NCI-H748 treated with DMSO at 0.1 percent for 48 hours (cell line): ENCODE results near the gene FAM13B.
"Not testable (repeated sequence)": the region's sequence is repeated elsewhere in the genome, so short reads cannot be mapped to it uniquely, and the experiment has no call there.

Experiments
- DNase-seq: peaks from one replicate; lab custom pipeline; 2025; lab: John Stamatoyannopoulos, UW

The FAM13B gene

DNA sequence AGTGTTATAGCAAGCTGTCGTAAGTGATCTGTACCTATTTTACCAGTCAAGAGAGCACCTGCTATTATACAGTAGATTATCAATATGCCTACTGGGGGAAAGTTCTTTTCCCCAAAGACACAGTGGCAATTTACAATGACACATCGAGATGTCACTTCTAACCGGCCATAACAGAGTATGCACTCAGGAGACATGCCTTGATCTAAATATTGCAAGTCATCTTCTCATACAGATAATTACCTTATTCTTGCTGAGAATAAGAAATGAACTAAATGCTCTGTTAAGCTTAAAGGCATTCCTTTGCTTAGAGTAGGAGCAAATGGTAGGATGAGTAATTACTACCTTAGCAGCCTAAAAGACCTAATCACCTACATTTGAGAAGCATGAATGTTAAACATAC lies 72.1 kb downstream of the FAM13B start:
- DNase-seq, result no peak

DNA sequence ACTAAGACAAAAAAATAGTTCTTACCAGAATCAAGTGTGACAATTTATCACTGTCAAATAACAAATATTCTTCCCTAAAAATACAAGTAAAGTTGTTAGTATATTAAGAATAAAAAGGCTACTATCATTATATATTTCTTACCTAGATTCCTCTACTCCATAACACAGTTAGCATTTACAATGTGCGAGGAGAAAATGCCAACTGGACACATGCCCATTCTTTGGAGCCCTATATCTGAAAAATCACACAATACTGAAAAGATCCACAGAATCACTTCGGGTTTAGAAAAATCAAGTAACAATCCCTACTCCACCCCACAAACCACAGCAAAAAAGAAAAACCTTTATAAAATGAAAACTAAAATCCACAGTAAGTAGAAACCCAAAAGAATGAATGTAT lies 72.7 kb downstream of the FAM13B start:
- no peak for DNase-seq

DNA sequence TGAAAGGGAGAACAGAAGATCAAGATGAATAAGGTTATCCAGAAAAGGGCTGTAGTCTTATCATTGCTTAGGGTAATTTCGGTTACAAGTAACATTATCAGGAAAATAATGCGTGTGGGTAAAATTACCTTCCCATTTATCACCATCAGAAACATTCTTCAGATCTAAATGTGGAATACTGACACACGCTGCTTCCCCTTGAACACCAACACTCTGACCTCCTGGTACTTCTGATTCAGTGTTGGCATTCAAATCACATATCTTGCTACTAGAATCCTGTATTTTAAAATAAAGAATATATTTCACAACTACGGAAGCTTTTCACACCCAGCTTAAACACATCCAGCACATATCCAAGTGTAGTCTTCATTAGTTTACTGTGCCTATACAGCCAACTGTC lies 73.4 kb downstream of the FAM13B start:
- DNase-seq, result no peak

DNA sequence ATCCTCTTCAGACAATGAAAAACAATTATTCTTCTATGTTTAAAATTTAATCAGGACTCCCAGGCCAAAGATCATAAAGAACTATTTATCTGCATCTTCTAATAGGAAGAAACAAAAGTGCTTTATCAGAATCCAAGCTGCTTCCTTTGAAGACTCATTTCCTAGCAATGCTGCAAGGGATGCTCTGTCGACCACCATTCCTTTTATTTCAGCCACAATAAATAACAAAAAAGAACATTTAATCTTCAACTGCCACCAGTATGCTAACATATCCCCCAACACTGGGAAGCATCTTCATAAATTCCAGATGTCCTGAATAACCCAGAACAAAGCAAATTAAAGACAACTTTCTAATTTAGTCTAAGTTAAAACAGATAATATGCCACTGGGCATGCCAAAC lies 74.9 kb downstream of the FAM13B start:
- DNase-seq, result no peak

DNA sequence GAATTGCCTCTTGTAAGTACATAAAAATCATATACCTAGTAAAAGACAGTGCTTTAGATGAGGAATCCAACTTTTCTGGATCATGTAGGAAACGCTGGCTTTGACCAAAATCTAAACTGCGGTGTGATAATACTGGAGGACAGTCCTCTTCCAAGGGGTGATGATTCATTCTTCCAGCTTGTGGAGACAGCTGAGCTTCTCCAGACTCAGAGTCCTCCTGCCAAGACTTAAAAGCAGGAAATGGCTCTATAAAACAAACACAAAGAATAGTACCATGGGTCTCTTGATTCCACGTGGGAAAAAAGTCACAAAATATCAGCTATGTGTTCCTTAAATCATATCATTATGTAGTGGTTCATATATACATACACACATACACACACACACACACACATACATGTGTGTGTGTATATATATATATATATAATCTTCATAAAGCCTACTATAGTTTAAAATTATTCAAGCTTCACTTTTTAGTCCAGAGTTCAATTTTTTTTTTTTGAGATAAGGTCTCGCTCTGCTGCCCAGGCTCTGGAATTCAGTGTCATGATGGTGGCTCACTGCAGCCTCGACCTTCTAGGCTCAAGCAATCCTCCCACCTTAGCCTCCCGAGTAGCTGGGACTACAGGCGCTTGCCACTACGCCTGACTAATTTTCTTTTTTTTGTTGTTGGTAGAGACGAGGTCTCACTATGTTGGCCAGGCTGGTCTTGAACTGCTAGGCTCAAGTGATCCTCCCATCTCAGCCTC lies 78.6 kb downstream of the FAM13B start:
- no peak for DNase-seq

DNA sequence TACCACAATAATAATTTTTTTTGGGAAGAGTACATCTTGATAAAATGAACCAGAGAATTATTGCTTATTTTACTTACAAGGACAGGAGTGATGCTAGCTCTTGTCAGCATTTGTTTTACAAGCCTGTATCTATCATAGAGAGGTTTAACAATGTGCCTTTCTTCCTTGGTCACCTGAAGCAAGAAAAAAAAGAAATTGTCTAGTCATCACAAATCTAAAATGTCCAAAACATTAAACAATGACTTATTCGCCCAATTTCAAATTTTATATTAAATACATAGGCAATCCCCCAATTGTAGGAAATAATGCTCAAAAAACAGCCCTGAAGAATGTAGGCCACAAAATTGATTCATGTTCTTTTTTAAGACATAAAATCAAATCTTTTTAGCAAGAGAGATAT lies 87.1 kb downstream of the FAM13B start:
- DNase-seq, result no peak

DNA sequence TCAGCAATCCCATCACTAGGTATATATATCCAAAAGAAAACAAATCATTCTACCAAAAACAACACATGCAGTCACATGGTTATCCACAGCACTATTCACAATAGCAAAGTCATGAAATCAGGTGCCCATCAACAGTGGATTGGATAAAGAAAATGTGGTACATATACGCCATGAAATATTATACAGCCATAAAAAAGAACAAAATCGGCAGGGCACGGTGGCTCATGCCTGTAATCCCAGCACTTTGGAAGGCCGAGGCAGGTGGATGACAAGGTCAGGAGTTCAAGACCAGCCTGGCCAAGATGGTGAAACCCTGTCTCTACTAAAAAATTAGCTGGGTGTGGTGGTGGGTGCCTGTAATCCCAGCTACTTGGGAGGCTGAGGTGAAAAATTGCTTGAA lies 88.6 kb downstream of the FAM13B start:
- DNase-seq, result not testable (repeated sequence)

DNA sequence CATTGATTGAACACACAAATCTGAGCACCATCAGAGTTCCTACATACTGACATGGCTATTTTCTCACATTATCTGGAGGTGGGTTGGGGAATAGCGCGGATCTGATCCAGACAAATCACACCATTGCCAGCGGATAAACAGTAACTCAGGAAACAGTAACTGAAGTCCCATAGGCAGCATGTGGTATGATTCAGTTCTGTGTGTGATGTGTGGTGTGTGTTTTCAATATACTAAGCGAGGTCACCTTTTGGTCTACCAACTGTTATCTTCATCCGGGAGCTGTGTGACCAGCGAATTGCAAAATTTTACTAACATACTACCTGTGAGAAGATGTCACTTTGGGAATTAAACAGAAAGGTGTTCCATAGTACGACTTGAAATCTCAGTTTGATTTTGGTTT lies 93.5 kb downstream of the FAM13B start:
- no peak for DNase-seq

DNA sequence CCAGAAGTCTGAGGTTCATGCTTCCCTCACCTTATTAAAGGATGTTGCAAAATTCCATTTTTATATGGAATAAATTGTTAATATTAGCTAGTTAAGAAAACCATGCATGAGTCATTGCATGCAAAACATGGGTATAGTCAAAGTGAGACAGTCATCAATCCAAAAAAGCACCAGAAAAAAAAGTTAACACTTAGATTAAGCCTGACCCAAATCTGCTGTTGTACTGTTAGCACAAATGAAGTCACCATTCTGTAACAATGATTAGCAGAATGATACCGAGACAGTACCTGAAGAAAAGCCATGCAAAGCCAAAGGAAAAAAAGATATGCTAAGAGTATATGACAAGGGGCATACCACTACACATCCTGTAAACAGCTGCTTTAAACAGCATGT lies 94.1 kb downstream of the FAM13B start:
- no peak for DNase-seq

DNA sequence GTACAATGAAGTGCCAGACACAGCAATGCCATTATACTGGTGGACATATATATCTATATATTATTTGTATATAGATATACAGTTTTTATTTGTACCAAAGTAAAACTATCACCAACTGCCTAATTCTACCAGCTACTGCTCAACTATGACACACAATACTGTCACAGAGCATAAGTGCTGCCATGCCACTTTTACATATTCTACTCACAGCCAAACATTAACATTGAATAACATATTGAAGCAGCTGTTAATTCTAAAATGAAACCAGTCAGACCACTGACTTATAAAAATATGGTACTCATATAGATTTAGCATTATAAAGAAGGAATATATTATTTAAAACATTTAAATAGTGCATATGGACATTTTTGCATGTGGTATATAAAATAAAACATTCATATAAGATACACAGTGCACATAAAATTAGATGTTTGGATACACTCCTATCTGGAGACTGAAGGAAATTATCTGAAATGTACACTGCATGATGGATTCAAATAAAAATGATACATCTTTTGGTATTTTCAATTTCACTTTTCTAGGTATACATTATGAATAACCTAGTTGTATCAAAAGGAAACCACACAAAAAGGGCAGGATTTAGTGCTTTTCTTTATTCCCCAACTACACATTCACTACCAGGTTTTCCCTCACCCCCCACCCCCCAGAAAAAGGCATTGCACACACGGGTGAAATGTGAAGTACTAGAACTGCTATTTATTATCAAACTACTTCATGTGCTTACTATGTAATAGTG lies 94.7 kb downstream of the FAM13B start:
- no peak for DNase-seq

DNA sequence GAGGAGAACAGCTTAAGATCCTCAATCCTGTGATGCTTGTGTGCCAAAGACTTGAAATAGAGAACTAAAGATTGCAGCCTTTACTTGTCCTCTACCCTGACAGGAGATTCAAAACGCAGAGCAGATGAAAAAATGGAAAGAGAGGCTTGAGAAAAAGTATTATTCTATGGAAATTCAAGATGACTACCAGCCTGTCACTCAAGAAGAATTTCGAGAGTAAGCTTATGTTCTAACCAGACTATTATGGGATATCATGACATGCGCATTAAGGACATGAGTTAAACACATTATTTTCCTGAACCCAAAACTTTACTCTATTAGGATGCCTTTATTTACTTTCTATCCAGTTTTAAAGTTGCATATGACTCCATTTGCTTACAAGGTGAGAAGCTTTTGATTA lies 97.2 kb downstream of the FAM13B start:
- DNase-seq, result no peak

DNA sequence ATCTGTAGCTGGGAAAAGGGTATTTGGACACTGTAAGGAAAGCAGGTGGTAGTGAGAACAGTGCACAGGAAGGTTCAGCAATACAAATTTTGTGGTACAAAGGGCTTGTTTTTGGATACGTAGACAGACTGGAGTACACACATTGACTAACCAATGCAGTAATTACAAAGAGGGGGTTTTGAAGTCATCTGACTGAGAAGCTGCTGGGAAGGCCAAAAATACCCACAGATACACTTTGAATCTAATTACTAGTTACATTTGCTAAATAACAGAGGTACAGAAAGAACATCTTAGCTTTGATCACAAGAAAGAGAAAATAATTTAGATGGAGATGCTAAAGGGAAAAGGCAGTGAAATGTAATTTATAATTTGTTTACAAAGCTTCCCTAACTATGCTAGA lies 97.7 kb downstream of the FAM13B start:
- no peak for DNase-seq

DNA sequence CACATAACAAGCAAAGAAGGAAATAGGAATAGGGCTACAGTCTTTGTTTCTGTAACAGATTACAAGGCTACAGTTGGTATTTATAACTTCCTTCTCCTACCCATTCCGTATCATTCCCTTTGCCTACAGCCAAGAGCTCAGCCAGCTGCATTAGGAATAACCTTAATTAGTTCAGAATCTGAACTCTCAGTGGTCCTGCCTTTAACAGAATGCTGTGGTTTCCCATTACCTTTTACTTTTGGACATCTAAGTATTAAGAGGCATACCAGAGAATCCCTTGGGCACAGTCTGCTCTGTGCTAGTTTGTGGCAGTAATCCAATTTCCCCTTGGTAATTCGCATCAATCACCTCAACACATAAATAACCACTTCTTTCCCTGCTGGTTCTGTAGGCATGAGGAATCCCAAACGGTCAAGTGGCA lies 99.4 kb downstream of the FAM13B start:
- DNase-seq, result no peak

DNA sequence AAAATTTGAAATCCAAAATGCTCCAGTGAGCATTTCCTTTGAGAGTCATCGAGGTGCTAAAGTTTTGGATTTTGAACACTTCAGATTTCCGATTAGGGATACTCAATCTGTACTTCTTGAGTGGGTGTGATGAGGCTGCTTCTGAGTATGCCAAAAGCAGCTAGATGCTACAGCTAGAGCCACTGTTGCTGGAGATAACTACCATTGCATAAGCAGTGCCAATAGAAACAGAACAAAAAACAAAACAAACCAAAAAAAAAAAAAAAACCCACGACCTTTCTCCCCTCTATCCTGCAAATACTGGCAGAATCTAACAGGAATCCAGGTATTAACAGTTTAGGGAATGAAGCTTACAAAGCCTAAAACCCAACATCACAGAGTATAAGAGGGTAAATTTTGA lies 100.1 kb downstream of the FAM13B start:
- DNase-seq, result no peak

DNA sequence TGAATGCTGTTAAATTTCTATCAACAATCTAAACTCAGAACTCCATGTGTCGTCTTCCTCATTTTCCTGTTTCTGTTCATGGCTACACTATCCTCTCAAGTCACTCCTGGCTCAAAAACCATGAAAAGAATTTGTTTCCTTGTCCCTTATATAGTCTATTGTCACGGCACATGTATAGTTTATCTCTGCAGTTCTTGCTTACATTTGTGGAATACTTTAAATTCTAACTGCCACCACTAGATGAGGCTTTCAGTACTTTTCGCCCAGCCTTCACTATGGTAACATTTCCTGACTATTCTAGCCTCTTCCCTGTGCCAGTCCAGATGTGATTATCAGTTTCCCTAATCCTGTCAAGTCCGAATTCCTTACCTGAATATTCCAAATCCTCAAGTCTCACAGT lies 109.0 kb downstream of the FAM13B start:
- no peak for DNase-seq

DNA sequence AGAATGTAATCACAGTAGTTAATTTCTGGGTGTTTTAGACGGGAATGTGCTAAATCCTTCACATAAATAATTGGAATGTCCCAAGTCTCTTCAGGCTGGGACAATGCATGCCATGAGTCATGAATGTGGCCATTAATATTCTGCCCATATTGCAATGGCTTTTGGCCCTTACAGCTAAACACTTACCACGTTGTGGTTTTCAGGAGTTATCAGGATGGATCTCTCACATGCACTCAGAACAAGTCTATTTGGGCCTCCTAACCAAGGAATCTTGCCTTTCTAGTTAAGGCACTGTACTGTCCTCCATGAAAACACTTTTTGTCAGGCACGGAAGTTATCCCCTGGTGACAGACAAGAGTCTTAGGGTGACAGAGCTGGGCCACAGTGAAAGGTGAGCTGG lies 110.9 kb downstream of the FAM13B start:
- no peak for DNase-seq

DNA sequence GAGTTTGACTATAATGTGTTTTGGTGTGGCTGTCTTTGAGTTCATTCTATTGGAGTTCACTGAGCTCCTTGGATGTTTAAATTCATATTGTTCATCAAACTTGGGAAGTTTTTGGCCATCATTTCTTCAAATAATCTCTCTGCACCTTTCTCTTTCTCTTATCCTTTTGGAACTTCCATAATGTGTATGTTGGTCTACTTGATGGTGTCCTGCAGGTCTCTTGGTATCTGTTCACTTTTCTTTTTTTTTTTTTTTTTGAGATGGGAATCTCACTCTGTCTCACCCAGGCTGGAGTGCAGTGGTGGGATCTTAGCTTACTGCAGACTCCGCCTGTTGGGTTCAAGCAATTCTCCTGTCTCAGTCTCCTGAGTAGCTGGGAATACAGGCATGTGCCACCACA lies 116.0 kb downstream of the FAM13B start:
- no peak for DNase-seq

DNA sequence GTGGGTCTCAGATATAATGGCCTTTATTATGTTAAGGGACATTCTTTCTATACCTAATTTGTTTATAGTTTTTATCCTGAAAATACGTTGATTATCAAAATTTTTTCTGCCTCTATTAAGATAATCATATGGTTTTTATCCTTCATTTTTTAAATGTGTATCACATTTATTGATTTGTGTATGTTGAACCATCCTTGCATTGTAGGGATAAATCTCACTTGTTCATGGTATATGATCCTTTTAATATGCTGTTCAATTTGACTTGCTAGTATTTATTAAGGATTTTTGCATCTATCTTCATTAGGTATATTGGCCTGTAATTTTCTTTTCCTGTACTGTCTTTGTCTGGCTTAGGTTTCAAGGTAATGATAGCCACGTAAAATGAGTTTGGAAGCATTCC lies 118.1 kb downstream of the FAM13B start:
- no peak for DNase-seq

DNA sequence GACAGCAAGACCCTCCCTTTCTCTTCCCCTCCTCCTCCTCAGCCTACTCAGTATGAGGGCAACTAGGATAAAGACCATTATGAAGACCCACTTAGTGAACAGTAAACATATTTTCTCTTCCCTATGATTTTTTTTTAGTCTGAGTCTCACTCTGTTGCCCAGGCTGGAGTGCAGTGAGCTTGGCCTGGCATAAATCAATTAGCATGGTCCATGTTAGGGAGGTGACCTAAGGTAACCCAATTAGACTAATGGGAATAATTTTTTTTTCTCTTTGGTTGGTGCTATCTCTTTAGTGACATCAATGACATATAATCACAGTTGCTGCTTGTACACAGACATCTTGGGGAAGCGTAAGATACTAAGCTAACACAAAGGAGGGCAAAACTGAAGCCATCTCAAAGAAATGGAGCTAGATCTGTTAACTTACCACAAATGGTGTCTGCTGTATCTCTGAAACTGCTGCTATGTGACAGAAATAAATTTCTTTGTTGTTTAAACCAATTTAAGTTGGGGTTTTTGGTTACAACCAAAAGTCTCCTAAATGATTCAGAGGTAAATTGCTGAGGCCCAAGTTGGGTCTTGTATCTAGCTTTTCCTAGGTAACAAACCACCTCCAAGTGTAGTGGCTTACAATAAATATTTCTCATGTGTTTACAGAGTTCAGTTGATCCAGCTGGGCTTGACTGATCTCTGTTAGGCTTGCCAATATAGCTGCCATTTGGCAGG lies 130.3 kb downstream of the FAM13B start:
- no peak for DNase-seq

DNA sequence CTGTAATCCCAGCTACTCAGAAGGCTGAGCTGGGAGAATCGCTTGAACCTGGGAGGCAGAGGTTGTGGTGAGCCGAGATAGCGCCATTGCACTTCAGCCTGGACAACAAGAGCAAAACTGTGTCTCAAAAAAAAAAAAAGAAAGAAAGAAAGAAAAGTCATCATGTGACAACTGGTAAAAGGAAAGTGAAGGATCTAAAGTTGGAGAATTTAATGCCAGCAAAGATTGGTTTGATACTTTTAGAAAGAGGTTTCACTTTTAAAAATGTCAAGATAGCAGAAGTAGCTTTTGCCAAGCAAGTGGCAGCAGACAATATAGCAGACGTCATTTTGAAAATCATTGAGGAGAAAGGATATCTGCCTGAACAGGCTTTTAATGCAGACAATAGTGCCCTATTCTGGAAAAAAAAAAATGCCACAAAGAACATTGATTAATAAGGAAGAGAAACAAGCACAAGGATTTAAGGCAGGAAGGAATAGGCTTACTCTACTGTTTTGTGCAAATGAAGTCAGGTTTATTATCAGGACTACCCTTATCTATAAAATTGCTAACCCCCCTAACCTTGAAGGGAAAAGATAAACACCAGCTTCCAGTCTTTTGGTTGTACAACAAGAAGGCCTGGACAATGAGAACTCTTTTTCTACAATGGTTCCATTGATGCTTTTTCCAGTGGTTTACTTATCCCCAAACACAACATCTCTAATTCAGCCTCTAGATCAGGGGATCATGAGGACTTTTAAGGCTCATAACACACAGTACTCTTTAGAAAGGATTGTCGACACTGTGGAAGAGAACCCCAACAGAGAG lies 131.7 kb downstream of the FAM13B start:
- DNase-seq, result no peak

DNA sequence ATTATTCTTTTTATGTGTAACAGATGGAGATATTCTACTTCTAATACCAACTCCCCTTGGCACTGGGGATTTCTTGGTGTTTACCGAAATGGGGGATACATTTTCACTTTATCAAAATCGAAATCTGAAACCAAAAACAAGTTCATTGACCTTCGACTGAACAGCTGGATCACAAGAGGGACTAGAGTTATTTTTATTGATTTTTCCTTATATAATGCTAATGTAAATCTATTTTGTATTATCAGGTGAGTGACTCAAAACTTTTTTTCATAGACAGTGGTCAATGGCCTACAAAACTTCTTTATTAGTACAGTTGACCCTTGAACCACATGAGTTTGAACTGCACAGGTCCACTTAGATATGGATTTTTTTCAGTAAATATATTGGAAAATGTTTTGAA lies 133.4 kb downstream of the FAM13B start:
- DNase-seq, result no peak

DNA sequence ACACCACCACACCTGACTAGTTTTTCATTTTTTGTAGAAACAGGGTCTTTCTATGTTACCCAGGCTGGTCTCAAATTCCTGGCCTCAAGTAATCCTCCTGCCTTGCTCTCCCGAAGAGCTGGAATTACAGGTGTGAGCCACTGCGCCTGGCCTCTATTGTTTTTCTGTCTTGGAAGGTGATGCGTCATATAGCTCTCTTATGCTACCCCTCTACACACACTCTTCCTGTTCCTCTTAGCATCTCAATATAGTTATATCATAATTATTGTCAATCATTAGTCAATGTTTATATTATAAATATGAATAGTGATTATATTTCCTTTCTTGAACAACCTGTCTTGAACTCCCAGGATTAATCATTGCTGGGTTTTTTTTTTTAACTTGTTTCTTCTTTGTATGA lies 136.3 kb downstream of the FAM13B start:
- DNase-seq, result no peak
